Neuronal stem cell (in vitro differentiated cells): ENCODE results near the gene FGGY.

Source experiments
- DNase-seq: peaks from one replicate; pipeline ENCODE4 v3.0.0-alpha.2; 2013; ENCODE audit warnings: low spot score
- H2AFZ ChIP-seq: one replicate; pipeline ENCODE4 v1.6.1; 2013; ENCODE audit warnings: mild to moderate bottlenecking, low read length, inconsistent platforms
- H2AK5ac ChIP-seq: 2 replicates; pipeline ENCODE4 v1.6.1; 2013; ENCODE audit warnings: low read depth, mild to moderate bottlenecking, inconsistent platforms, low read length, moderate library complexity, mixed read lengths
- H2BK120ac ChIP-seq: 2 replicates; pipeline ENCODE4 v1.6.1; 2013; ENCODE audit warnings: low read depth, mild to moderate bottlenecking, inconsistent platforms, low read length, moderate library complexity, mixed read lengths
- H2BK12ac ChIP-seq: one replicate; pipeline ENCODE4 v1.6.1; 2013; ENCODE audit warnings: low read length, inconsistent platforms
- H2BK15ac ChIP-seq: 2 replicates; pipeline ENCODE4 v1.6.1; 2013; ENCODE audit warnings: mild to moderate bottlenecking, low read length, inconsistent platforms, mixed read lengths
- H2BK5ac ChIP-seq: one replicate; pipeline ENCODE4 v1.6.1; 2013; ENCODE audit warnings: inconsistent platforms, mild to moderate bottlenecking, low read length, moderate library complexity
- H3K14ac ChIP-seq: one replicate; pipeline ENCODE4 v1.6.1; 2013; ENCODE audit warnings: low read length, inconsistent platforms
- H3K18ac ChIP-seq: 2 replicates; pipeline ENCODE4 v1.6.1; 2013; ENCODE audit warnings: low read length, inconsistent platforms
- H3K23ac ChIP-seq: 2 replicates; pipeline ENCODE4 v1.6.1; 2013; ENCODE audit warnings: low read depth, mild to moderate bottlenecking, mixed read lengths, low read length, inconsistent platforms; ENCODE audit not compliant: poor library complexity
- H3K27ac ChIP-seq: replicated peaks from 3 replicates; pipeline ENCODE4 v1.5.1; 2013; ENCODE audit warnings: low read length, inconsistent platforms
- H3K27me3 ChIP-seq, 3 experiments: 2 replicates each; pipeline ENCODE4 v1.6.1; 2013; ENCODE audit warnings: low read length in 3 of 3, mild to moderate bottlenecking in 2 of 3, inconsistent platforms in 1 of 3, low read depth in 1 of 3, mixed read lengths in 1 of 3, moderate library complexity in 1 of 3; ENCODE audit not compliant: control insufficient read depth in 3 of 3, insufficient read depth in 3 of 3
- H3K36me3 ChIP-seq, 2 donors: replicated peaks in 1 of 2; 2 replicates each; pipeline ENCODE4 v1.6.1; 2013; ENCODE audit warnings: low read length in 2 of 2; ENCODE audit not compliant: control insufficient read depth in 2 of 2, insufficient read depth in 2 of 2
- H3K4ac ChIP-seq: 2 replicates; pipeline ENCODE4 v1.6.1; 2013; ENCODE audit warnings: inconsistent platforms, mild to moderate bottlenecking, low read length, moderate library complexity
- H3K4me1 ChIP-seq, 2 donors: 1 replicate in 1 of 2; 2 replicates in 1 of 2; pipeline ENCODE4 v1.6.1; 2013; ENCODE audit warnings: low read length in 2 of 2, low read depth in 1 of 2; ENCODE audit not compliant: control insufficient read depth in 2 of 2, insufficient read depth in 1 of 2
- H3K4me2 ChIP-seq: one replicate; pipeline ENCODE4 v1.6.1; 2013; ENCODE audit warnings: mild to moderate bottlenecking, low read length, inconsistent platforms; ENCODE audit not compliant: insufficient read depth, poor library complexity, severe bottlenecking
- H3K4me3 ChIP-seq, 2 donors: 2 replicates each; pipeline ENCODE4 v1.5.1; 2013; ENCODE audit warnings: low read length in 2 of 2, mild to moderate bottlenecking in 2 of 2, inconsistent platforms in 1 of 2, moderate library complexity in 1 of 2
- H3K79me1 ChIP-seq: one replicate; pipeline ENCODE4 v1.6.1; 2013; ENCODE audit warnings: low read depth, mild to moderate bottlenecking, inconsistent platforms, low read length, moderate library complexity
- H3K9ac ChIP-seq: one replicate; pipeline ENCODE4 v1.6.1; 2013; ENCODE audit warnings: mild to moderate bottlenecking, low read depth, low read length, inconsistent platforms; ENCODE audit not compliant: poor library complexity
- H3K9me3 ChIP-seq, 2 donors: replicated peaks in 1 of 2; 2 replicates each; pipeline versions ENCODE3 to v1.6.1; 2013; ENCODE audit warnings: low read length in 2 of 2, mild to moderate bottlenecking in 2 of 2, inconsistent platforms in 1 of 2, low read depth in 1 of 2, mixed read lengths in 1 of 2, moderate library complexity in 1 of 2; ENCODE audit not compliant: control insufficient read depth in 2 of 2, insufficient read depth in 1 of 2
- H4K8ac ChIP-seq: one replicate; pipeline ENCODE4 v1.6.1; 2013; ENCODE audit warnings: low read depth, mild to moderate bottlenecking, inconsistent platforms, low read length, moderate library complexity
- H4K91ac ChIP-seq: one replicate; pipeline ENCODE4 v1.6.1; 2013; ENCODE audit warnings: low read length, low read depth, mild to moderate bottlenecking, inconsistent platforms; ENCODE audit not compliant: poor library complexity
- WGBS, 2 donors: extraction: QIAGEN DNeasy Blood & Tissue Kit; methylation state at CpG; one replicate each; pipeline ENCODE4 v1.1.7; 2013; ENCODE audit warnings: missing lambda C conversion rate in 2 of 2, mixed read lengths in 1 of 2; ENCODE audit not compliant: insufficient read length in 2 of 2, insufficient replicate concordance in 1 of 2; ENCODE audit errors: extremely low coverage in 2 of 2; 5-methylcytosine and 5-hydroxymethylcytosine counted together

FGGY gene

DNA sequence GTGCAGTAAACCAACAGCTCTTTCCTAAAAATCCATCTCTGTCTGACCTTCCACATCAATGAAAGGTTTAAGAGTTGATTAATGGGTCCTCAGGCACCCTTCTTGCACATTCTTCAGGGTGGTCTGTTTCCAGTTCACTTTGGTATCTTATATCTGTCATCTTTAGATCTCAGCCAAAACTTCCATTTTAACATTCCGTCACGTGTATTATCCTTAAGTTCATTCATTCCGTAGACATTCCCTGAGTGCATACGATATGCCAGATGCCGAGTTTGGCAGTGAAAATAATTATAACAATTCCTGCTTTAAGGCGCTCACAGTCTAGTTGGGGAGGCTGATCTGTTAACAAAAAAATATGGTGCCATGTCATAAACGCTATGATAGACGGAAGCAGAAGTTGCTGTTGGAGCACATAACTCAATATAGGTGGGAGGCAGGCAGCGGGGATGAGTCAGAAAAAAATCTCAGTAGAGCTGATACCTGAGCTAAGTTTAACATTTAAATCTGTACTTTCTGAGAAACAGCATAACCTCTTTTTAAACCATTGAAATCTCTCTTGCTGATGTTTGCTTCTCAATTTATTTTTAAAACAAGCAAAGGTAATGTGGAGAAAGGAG is 458.3 kb downstream of the FGGY start:
- H2AFZ ChIP-seq: no peak overlapping the region
- H3K79me1 ChIP-seq: no peaks in the 10 kb centered on the region
- no peaks in the 10 kb centered on the region for H3K9me3 ChIP-seq
- no peak for DNase-seq
- no CpG with 5 or more reads among the region's 9 CpGs for WGBS, 2 donors
- no peak overlapping the region for H2BK5ac ChIP-seq
- H3K27me3 ChIP-seq: no peaks in the 10 kb centered on the region
- no peak overlapping the region for H4K91ac ChIP-seq
- no peak overlapping the region for H2BK120ac ChIP-seq
- no peaks in the 10 kb centered on the region for H3K36me3 ChIP-seq
- no peak overlapping the region for H3K23ac ChIP-seq
- no peak overlapping the region for H2BK15ac ChIP-seq
- H3K18ac ChIP-seq: no peak overlapping the region
- no peak overlapping the region for H3K14ac ChIP-seq
- no peak overlapping the region for H3K9ac ChIP-seq
- H3K4me1 ChIP-seq: peaks cover 0 to 16% of the 10 kb centered on the region in 2 donors
- no peak overlapping the region for H3K27ac ChIP-seq
- no peak overlapping the region for H2BK12ac ChIP-seq
- no peak overlapping the region for H3K4me3 ChIP-seq
- no peak overlapping the region for H3K4ac ChIP-seq
- H3K4me2 ChIP-seq: no peak overlapping the region
- no peak overlapping the region for H4K8ac ChIP-seq
- no peak overlapping the region for H2AK5ac ChIP-seq

GRCh38 chr1:59757197-59757747 is 460.4 kb downstream of the FGGY start:
- no peak overlapping the region for H3K14ac ChIP-seq
- no peaks in the 10 kb centered on the region for H3K36me3 ChIP-seq
- no peak overlapping the region for H3K18ac ChIP-seq
- peaks cover 0 to 7% of the 10 kb centered on the region in 2 donors for H3K4me1 ChIP-seq
- H3K4me3 ChIP-seq: no peak overlapping the region
- no peak overlapping the region for H2AK5ac ChIP-seq
- no CpG with 5 or more reads among the region's 4 CpGs for WGBS, 2 donors
- no peaks in the 10 kb centered on the region for H3K27me3 ChIP-seq
- H3K4me2 ChIP-seq: no peak overlapping the region
- no peak overlapping the region for H4K8ac ChIP-seq
- H3K23ac ChIP-seq: no peak overlapping the region
- no peaks in the 10 kb centered on the region for H3K79me1 ChIP-seq
- no peaks in the 10 kb centered on the region for H3K9me3 ChIP-seq
- no peak overlapping the region for H3K4ac ChIP-seq
- no peak overlapping the region for H3K9ac ChIP-seq
- no peak overlapping the region for H2BK5ac ChIP-seq
- no peak overlapping the region for H2AFZ ChIP-seq
- H2BK120ac ChIP-seq: no peak overlapping the region
- H4K91ac ChIP-seq: no peak overlapping the region
- H3K27ac ChIP-seq: no peak overlapping the region
- H2BK12ac ChIP-seq: no peak overlapping the region
- DNase-seq: no peak
- H2BK15ac ChIP-seq: no peak overlapping the region

GRCh38 chr1:59759156-59759925 is 462.4 kb downstream of the FGGY start:
- H3K27ac ChIP-seq: no peak overlapping the region
- H2AFZ ChIP-seq: peak overlapping the region; percentile 82
- H2BK15ac ChIP-seq: no peak overlapping the region
- no peak overlapping the region for H2BK5ac ChIP-seq
- peak; percentile 68 for DNase-seq
- H3K4me3 ChIP-seq: peak overlapping the region in 1 of 2 donors; percentile 8
- no peak overlapping the region for H3K23ac ChIP-seq
- no peak overlapping the region for H2AK5ac ChIP-seq
- H3K14ac ChIP-seq: no peak overlapping the region
- WGBS, 2 donors: no CpG with 5 or more reads among the region's 11 CpGs
- no peaks in the 10 kb centered on the region for H3K4me1 ChIP-seq
- H3K36me3 ChIP-seq: no peaks in the 10 kb centered on the region
- H2BK12ac ChIP-seq: no peak overlapping the region
- no peak overlapping the region for H3K18ac ChIP-seq
- peak overlapping the region; percentile 32 for H3K4me2 ChIP-seq
- no peaks in the 10 kb centered on the region for H3K27me3 ChIP-seq
- no peak overlapping the region for H4K91ac ChIP-seq
- H3K4ac ChIP-seq: no peak overlapping the region
- H3K79me1 ChIP-seq: no peaks in the 10 kb centered on the region
- no peak overlapping the region for H2BK120ac ChIP-seq
- H3K9me3 ChIP-seq: no peaks in the 10 kb centered on the region
- no peak overlapping the region for H3K9ac ChIP-seq
- no peak overlapping the region for H4K8ac ChIP-seq

GRCh38 chr1:59761443-59761842 is 464.5 kb downstream of the FGGY start:
- H3K9me3 ChIP-seq: no peaks in the 10 kb centered on the region
- no peak overlapping the region for H2BK12ac ChIP-seq
- H3K27ac ChIP-seq: no peak overlapping the region
- H2BK120ac ChIP-seq: no peak overlapping the region
- H2BK5ac ChIP-seq: no peak overlapping the region
- H3K9ac ChIP-seq: no peak overlapping the region
- no peak overlapping the region for H2AK5ac ChIP-seq
- H3K27me3 ChIP-seq: no peaks in the 10 kb centered on the region
- H4K8ac ChIP-seq: no peak overlapping the region
- DNase-seq: no peak
- H4K91ac ChIP-seq: no peak overlapping the region
- no peak overlapping the region for H3K18ac ChIP-seq
- no peaks in the 10 kb centered on the region for H3K79me1 ChIP-seq
- H2AFZ ChIP-seq: peak overlapping the region; percentile 51
- H3K4ac ChIP-seq: no peak overlapping the region
- H3K4me3 ChIP-seq: no peak overlapping the region
- no peak overlapping the region for H2BK15ac ChIP-seq
- no peaks in the 10 kb centered on the region for H3K36me3 ChIP-seq
- H3K14ac ChIP-seq: no peak overlapping the region
- H3K4me1 ChIP-seq: peaks cover 9 to 17% of the 10 kb centered on the region in 2 donors
- WGBS, 2 donors: no CpG with 5 or more reads among the region's 3 CpGs
- no peak overlapping the region for H3K23ac ChIP-seq
- H3K4me2 ChIP-seq: no peak overlapping the region
